ENCODE results near the gene RHNO1.
"Not testable (repeated sequence)": the region's sequence is repeated elsewhere in the genome, so short reads cannot be mapped to it uniquely, and the experiment has no call there.

RHNO1 gene

GRCh38 chr12:2858334-2858733 lies 18.7 kb upstream of the RHNO1 start:
- no peak for DNase-seq (ENCODE audit: low read depth in 3 of 3)

GRCh38 chr12:2858944-2859421 lies 18.0 kb upstream of the RHNO1 start:
- DNase-seq (ENCODE audit: low read depth in 3 of 3) = no peak

GRCh38 chr12:2860170-2860569 lies 16.9 kb upstream of the RHNO1 start:
- DNase-seq (ENCODE audit: low read depth in 3 of 3) = no peak

- DNase-seq (ENCODE audit: low read depth in 3 of 3) = no peak
Observed at GRCh38 chr12:2862876-2863275, 14.1 kb upstream of the RHNO1 start.

- DNase-seq (ENCODE audit: low read depth in 3 of 3) = not testable (repeated sequence)
Observed at GRCh38 chr12:2863402-2863801, 13.6 kb upstream of the RHNO1 start.

- no peak for DNase-seq (ENCODE audit: low read depth in 3 of 3)
Observed at GRCh38 chr12:2864198-2864597, 12.8 kb upstream of the RHNO1 start.

GRCh38 chr12:2868986-2869632 lies 7.9 kb upstream of the RHNO1 start:
- not testable (repeated sequence) for DNase-seq (ENCODE audit: low read depth in 3 of 3)

- peak in 1 of 3 experiments; percentile 27 for DNase-seq (ENCODE audit: low read depth in 3 of 3)
Observed at GRCh38 chr12:2876431-2877046, 484 bp upstream of the RHNO1 start.

GRCh38 chr12:2877953-2878732 lies 1.1 kb downstream of the RHNO1 start:
- DNase-seq (ENCODE audit: low read depth in 3 of 3) = no peak

GRCh38 chr12:2879853-2880252 lies 2.8 kb downstream of the RHNO1 start:
- no peak for DNase-seq (ENCODE audit: low read depth in 3 of 3)

GRCh38 chr12:2884810-2885209 lies 7.8 kb downstream of the RHNO1 start:
- DNase-seq (ENCODE audit: low read depth in 3 of 3) = no peak

GRCh38 chr12:2886768-2887450 lies 9.9 kb downstream of the RHNO1 start:
- no peak for DNase-seq (ENCODE audit: low read depth in 3 of 3)

- DNase-seq (ENCODE audit: low read depth in 3 of 3) = no peak
Observed at GRCh38 chr12:2890001-2890387, 13.0 kb downstream of the RHNO1 start.

- peak; percentile 96 to 97 (median 96) for DNase-seq (ENCODE audit: low read depth in 3 of 3)
Observed at GRCh38 chr12:2890388-2891239, 13.6 kb downstream of the RHNO1 start, which contains the start of gene TULP3. Gene TULP3, plus strand, starts transcription at chr12:2890891. Its CDS starts 57 bp downstream, at chr12:2890948.

GRCh38 chr12:2891240-2892053 lies 14.4 kb downstream of the RHNO1 start:
- peak in 1 of 3 experiments; percentile 17 for DNase-seq (ENCODE audit: low read depth in 3 of 3)

- DNase-seq (ENCODE audit: low read depth in 3 of 3) = no peak
Observed at GRCh38 chr12:2892246-2892645, 15.2 kb downstream of the RHNO1 start.

GRCh38 chr12:2893007-2893406 lies 16.0 kb downstream of the RHNO1 start:
- no peak for DNase-seq (ENCODE audit: low read depth in 3 of 3)

- no peak for DNase-seq (ENCODE audit: low read depth in 3 of 3)
Observed at GRCh38 chr12:2895051-2895451, 18.0 kb downstream of the RHNO1 start.

- DNase-seq (ENCODE audit: low read depth in 3 of 3) = no peak
Observed at GRCh38 chr12:2895511-2895910, 18.5 kb downstream of the RHNO1 start.

- DNase-seq (ENCODE audit: low read depth in 3 of 3) = no peak
Observed at GRCh38 chr12:2897418-2897817, 20.4 kb downstream of the RHNO1 start.

Measured in stimulated activated CD4-positive, alpha-beta T cell treated with anti-CD3 and anti-CD28 coated beads, TNF-alpha, amount 100 ng/mL, for 24 hours (primary cell).